K562 (cell line): ENCODE measurements around the gene PLEKHM2. TPM values are rescaled to one million over a fixed set of nuclear protein-coding genes. Genes with fewer than 3 reads are reported as not detected.

ENCODE experiments used
- CBFA2T2 ChIP-seq: fragments of 450-650 bp; conservative IDR thresholded peaks from 2 replicates; pipeline ENCODE4 v1.6.1; 2017; ENCODE audit warnings: mild to moderate bottlenecking
- JUNB ChIP-seq: fragments of 450-650 bp; formaldehyde crosslinking; conservative IDR thresholded peaks from 2 replicates; pipeline ENCODE4 v1.4.0; 2020; ENCODE audit warnings: mild to moderate bottlenecking
- NR2C2 ChIP-seq, 2 experiments: fragments of 200-800 bp in 1 of 2; sonication (Bioruptor generic) in 1 of 2; sonication (generic) in 1 of 2; formaldehyde crosslinking in 1 of 2; IDR thresholded peaks; 2 replicates each; pipeline versions ENCODE4 v1.6.1 to v1.8.0; 2016 to 2022; ENCODE audit warnings: mild to moderate bottlenecking in 1 of 2, missing compliant biosample characterization in 1 of 2, missing genetic modification characterization in 1 of 2, missing genetic modification reagents in 1 of 2
- POLR2AphosphoS5 ChIP-seq: IDR thresholded peaks from 2 replicates; pipeline ENCODE4 v1.6.1; 2011; ENCODE audit warnings: mild to moderate bottlenecking, low read depth, low read length, moderate library complexity; ENCODE audit not compliant: control insufficient read depth, insufficient read depth
- TRIM24 ChIP-seq, 2 experiments: fragments of 450-650 bp; IDR thresholded peaks; 2 replicates each; pipeline ENCODE4 v1.6.1; 2016
- ZFP30 ChIP-seq: fragments of 250-450 bp; sonication (Bioruptor Pico); IDR thresholded peaks from 2 replicates; pipeline ENCODE4 v1.8.0; 2022; ENCODE audit warnings: moderate library complexity, mild to moderate bottlenecking, inconsistent platforms, borderline replicate concordance
- polyA plus RNA-seq, 8 experiments: library from polyadenylated mRNA; depleted of rRNA in 4 of 8; stranded (reverse) in 5 of 8; unstranded in 3 of 8; fragments of >200 nt; fragmentation: Nextera tagmentation in 2 of 8; fragmentation: Illumina TruSeq in 1 of 8; extraction: Ambion mirVana in 2 of 8; extraction: Trizol in 1 of 8; gene quantifications; 2 replicates each; pipeline versions ENCODE4 v1.2.1 to v1.2.3, GENCODE V29; 2011 to 2014; ENCODE audit warnings: inconsistent platforms in 1 of 8, missing spikeins in 1 of 8
- total RNA-seq, 7 experiments: library from RNA; depleted of rRNA in 6 of 7; stranded (reverse); fragments of >200 nt in 6 of 7; fragmentation: Illumina TruSeq in 2 of 7; extraction: Trizol in 2 of 7; gene quantifications; 2 replicates each; pipeline versions ENCODE4 v1.2.1 to v1.2.3, GENCODE V29; 2011 to 2021; ENCODE audit warnings: low replicate concordance in 1 of 7
- TF ChIP-seq, protein P1 (sequence below), 2 experiments: fragments of 450-650 bp in 1 of 2; sonication (generic) in 1 of 2; formaldehyde crosslinking in 1 of 2; IDR thresholded peaks; 2 replicates each; pipeline versions ENCODE4 v1.7.1 to v1.9.0; 2016 to 2022; ENCODE audit warnings: inconsistent platforms in 1 of 2, mild to moderate bottlenecking in 1 of 2, missing genetic modification reagents in 1 of 2
- TF ChIP-seq, protein P2 (sequence below): sonication (generic); formaldehyde crosslinking; IDR thresholded peaks from 2 replicates; pipeline ENCODE4 v1.8.0; 2022; ENCODE audit warnings: mild to moderate bottlenecking, missing genetic modification reagents, borderline replicate concordance
- TF ChIP-seq, protein P3 (sequence below), 2 experiments: fragments of 450-650 bp; IDR thresholded peaks; 2 replicates each; pipeline ENCODE4 v1.6.1; 2018; ENCODE audit warnings: mild to moderate bottlenecking in 2 of 2, low read depth in 1 of 2; ENCODE audit not compliant: partially characterized antibody in 2 of 2

The PLEKHM2 gene
- total and polyA plus RNA-seq, 9 of the 15 experiments (the other 6 are each of a cell fraction or from before 2014, with no cell fraction given): 0.27 to 63.7 (median 33.2) TPM

DNA sequence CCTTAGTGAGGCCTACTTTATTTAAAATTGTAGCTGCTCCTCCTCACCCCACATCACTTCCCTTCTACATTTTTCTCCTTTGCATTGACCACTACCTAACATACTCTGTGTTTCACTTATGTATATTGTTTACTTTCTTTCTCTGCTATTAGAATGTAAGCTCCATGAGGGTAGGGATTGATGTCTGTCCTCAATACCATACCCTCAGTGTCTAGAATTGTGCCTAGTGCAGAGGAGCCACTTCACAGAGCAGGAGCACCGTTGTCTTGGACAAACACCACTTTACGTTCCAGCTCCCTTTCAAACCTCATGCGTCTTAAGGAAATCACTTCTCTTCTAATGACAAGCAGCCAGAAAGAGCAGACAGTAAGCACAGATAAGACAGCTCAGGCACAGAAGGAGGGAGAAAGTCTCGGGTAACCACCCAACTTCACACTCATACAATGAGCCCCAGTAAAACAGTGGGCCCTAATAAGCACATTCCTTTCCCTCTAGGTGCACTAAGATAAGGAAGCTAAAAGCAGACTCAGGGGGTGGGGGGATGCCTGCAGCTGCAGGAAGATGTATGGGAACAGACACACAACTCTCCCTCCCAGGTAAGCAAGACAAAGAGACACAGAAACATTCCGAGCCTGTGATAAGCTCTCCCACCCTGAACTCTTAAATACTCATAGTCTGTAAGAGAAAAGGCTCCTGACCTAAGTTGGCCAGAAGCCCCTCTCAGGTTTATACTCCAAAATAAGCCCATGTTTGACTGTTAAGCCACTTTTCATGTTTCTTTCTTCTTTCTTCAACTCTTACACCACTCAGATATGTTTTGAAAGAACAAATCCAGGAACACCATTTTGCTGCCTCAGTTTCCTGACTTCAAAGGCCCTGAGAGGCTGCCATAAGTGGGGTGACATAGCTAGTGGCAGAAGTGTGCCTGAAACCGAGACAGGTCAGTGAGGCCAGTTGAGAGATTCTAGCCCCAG, 7.1 kb upstream of the PLEKHM2 start (continued):
- TF ChIP-seq, protein P1, sequence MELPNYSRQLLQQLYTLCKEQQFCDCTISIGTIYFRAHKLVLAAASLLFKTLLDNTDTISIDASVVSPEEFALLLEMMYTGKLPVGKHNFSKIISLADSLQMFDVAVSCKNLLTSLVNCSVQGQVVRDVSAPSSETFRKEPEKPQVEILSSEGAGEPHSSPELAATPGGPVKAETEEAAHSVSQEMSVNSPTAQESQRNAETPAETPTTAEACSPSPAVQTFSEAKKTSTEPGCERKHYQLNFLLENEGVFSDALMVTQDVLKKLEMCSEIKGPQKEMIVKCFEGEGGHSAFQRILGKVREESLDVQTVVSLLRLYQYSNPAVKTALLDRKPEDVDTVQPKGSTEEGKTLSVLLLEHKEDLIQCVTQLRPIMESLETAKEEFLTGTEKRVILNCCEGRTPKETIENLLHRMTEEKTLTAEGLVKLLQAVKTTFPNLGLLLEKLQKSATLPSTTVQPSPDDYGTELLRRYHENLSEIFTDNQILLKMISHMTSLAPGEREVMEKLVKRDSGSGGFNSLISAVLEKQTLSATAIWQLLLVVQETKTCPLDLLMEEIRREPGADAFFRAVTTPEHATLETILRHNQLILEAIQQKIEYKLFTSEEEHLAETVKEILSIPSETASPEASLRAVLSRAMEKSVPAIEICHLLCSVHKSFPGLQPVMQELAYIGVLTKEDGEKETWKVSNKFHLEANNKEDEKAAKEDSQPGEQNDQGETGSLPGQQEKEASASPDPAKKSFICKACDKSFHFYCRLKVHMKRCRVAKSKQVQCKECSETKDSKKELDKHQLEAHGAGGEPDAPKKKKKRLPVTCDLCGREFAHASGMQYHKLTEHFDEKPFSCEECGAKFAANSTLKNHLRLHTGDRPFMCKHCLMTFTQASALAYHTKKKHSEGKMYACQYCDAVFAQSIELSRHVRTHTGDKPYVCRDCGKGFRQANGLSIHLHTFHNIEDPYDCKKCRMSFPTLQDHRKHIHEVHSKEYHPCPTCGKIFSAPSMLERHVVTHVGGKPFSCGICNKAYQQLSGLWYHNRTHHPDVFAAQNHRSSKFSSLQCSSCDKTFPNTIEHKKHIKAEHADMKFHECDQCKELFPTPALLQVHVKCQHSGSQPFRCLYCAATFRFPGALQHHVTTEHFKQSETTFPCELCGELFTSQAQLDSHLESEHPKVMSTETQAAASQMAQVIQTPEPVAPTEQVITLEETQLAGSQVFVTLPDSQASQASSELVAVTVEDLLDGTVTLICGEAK (IDR thresholded peaks at IDR 0.05): no peak
- TF ChIP-seq, protein P1 (CRISPR knock-in tag; IDR thresholded peaks at IDR 0.05): no peak
- peak; percentile 92 for TF ChIP-seq CBFA2T2
- TF ChIP-seq, protein P2, sequence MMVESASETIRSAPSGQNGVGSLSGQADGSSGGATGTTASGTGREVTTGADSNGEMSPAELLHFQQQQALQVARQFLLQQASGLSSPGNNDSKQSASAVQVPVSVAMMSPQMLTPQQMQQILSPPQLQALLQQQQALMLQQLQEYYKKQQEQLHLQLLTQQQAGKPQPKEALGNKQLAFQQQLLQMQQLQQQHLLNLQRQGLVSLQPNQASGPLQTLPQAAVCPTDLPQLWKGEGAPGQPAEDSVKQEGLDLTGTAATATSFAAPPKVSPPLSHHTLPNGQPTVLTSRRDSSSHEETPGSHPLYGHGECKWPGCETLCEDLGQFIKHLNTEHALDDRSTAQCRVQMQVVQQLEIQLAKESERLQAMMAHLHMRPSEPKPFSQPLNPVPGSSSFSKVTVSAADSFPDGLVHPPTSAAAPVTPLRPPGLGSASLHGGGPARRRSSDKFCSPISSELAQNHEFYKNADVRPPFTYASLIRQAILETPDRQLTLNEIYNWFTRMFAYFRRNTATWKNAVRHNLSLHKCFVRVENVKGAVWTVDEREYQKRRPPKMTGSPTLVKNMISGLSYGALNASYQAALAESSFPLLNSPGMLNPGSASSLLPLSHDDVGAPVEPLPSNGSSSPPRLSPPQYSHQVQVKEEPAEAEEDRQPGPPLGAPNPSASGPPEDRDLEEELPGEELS (CRISPR knock-in tag): no peak
- TF ChIP-seq POLR2AphosphoS5: peak; percentile 62; the same call in 1 of the 2 replicates
- no peak for TF ChIP-seq ZFP30
- peak; percentile 79 to 87 for TF ChIP-seq TRIM24 (IDR thresholded peaks at IDR 0.05)
- TF ChIP-seq JUNB (CRISPR knock-in tag): no peak
- TF ChIP-seq, protein P3, sequence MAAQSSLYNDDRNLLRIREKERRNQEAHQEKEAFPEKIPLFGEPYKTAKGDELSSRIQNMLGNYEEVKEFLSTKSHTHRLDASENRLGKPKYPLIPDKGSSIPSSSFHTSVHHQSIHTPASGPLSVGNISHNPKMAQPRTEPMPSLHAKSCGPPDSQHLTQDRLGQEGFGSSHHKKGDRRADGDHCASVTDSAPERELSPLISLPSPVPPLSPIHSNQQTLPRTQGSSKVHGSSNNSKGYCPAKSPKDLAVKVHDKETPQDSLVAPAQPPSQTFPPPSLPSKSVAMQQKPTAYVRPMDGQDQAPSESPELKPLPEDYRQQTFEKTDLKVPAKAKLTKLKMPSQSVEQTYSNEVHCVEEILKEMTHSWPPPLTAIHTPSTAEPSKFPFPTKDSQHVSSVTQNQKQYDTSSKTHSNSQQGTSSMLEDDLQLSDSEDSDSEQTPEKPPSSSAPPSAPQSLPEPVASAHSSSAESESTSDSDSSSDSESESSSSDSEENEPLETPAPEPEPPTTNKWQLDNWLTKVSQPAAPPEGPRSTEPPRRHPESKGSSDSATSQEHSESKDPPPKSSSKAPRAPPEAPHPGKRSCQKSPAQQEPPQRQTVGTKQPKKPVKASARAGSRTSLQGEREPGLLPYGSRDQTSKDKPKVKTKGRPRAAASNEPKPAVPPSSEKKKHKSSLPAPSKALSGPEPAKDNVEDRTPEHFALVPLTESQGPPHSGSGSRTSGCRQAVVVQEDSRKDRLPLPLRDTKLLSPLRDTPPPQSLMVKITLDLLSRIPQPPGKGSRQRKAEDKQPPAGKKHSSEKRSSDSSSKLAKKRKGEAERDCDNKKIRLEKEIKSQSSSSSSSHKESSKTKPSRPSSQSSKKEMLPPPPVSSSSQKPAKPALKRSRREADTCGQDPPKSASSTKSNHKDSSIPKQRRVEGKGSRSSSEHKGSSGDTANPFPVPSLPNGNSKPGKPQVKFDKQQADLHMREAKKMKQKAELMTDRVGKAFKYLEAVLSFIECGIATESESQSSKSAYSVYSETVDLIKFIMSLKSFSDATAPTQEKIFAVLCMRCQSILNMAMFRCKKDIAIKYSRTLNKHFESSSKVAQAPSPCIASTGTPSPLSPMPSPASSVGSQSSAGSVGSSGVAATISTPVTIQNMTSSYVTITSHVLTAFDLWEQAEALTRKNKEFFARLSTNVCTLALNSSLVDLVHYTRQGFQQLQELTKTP (IDR thresholded peaks at IDR 0.05; ENCODE audit: low read depth in 1 of 2, partially characterized antibody in 2 of 2): no peak
- 0 out of 2 replicates have a peak, but pooled peaks have one; percentile 29 for TF ChIP-seq NR2C2 (CRISPR knock-in tag; IDR thresholded peaks at IDR 0.05)
- TF ChIP-seq NR2C2 (tag; IDR thresholded peaks at IDR 0.05): no peak
